ENCODE data around the gene MBNL2. TPM values are rescaled to one million over a fixed set of nuclear protein-coding genes. Genes with fewer than 3 reads are reported as not detected.

Gene MBNL2
- total RNA-seq, 3 donors from 2014 or later (not counting 1 experiment from before 2014, with no cell fraction given), result 30.9 to 38.3 (median 33.1) TPM

- intact Hi-C loops (cut with micrococcal nuclease), result no loop called here
Observed at GRCh38 chr13:97188207-97188606, 33.9 kb upstream of the MBNL2 start.

GRCh38 chr13:97189928-97190327 lies 32.2 kb upstream of the MBNL2 start:
- no peak for DNase-seq
- Mint-ChIP-seq H3K4me1 (peaks cover 0 to 6% of the 10 kb centered on the region in 2 donors), H3K27ac (no peak overlapping the region), H3K36me3 (no peaks in the 10 kb centered on the region), H3K9me3 (no peaks in the 10 kb centered on the region), H3K4me3 (no peak overlapping the region), H3K27me3 (ENCODE audit: low read depth in 2 of 2) (peaks cover 14 to 30% of the 10 kb centered on the region in 2 donors)
- Histone ChIP-seq H3K4me3 (ENCODE audit: low read length) (no peak overlapping the region), H3K36me3 (ENCODE audit: control insufficient read depth, insufficient read depth, low read length) (no peaks in the 10 kb centered on the region), H3K27me3 (ENCODE audit: control insufficient read depth, insufficient read depth, low read length) (no peaks in the 10 kb centered on the region), H3K27ac (ENCODE audit: low read length) (no peak overlapping the region), H3K9me3 (ENCODE audit: control insufficient read depth, insufficient read depth, low read length) (no peaks in the 10 kb centered on the region), H3K4me1 (ENCODE audit: control insufficient read depth, insufficient read depth, low read length) (no peaks in the 10 kb centered on the region)
- intact Hi-C loops (cut with micrococcal nuclease), result no loop called here
- no peak for TF ChIP-seq CTCF (IDR thresholded peaks at IDR 0.05)
- ATAC-seq, result no peak
- 86% methylated on average over 9 of the region's 10 CpGs for WGBS (ENCODE audit: insufficient coverage)

More at GRCh38 chr13:97188207-97188606, 33.9 kb upstream of the MBNL2 start:
- H3K27ac ChIP-seq (ENCODE audit: low read length), result no peak overlapping the region
- WGBS (ENCODE audit: insufficient coverage), result 43% methylated on average over 8 of the region's 8 CpGs
- Mint-ChIP-seq H3K4me1 (peaks cover 0 to 6% of the 10 kb centered on the region in 2 donors), H3K9me3 (no peaks in the 10 kb centered on the region), H3K27me3 (ENCODE audit: low read depth in 2 of 2) (peaks cover 16 to 29% of the 10 kb centered on the region in 2 donors), H3K4me3 (no peak overlapping the region), H3K27ac (no peak overlapping the region), H3K36me3 (no peaks in the 10 kb centered on the region)
- H3K27me3 ChIP-seq (ENCODE audit: control insufficient read depth, insufficient read depth, low read length), result no peaks in the 10 kb centered on the region
- no peak for DNase-seq
- no peak overlapping the region for H3K4me3 ChIP-seq (ENCODE audit: low read length)
- no peak for TF ChIP-seq CTCF (IDR thresholded peaks at IDR 0.05)
- H3K36me3 ChIP-seq (ENCODE audit: control insufficient read depth, insufficient read depth, low read length), result no peaks in the 10 kb centered on the region
- H3K4me1 ChIP-seq (ENCODE audit: control insufficient read depth, insufficient read depth, low read length), result no peaks in the 10 kb centered on the region
- H3K9me3 ChIP-seq (ENCODE audit: control insufficient read depth, insufficient read depth, low read length), result no peaks in the 10 kb centered on the region
- ATAC-seq, result no peak

GRCh38 chr13:97191142-97191541 lies 31.0 kb upstream of the MBNL2 start:
- DNase-seq, result no peak
- Histone ChIP-seq H3K27me3 (ENCODE audit: control insufficient read depth, insufficient read depth, low read length) (no peaks in the 10 kb centered on the region), H3K4me3 (ENCODE audit: low read length) (no peak overlapping the region), H3K4me1 (ENCODE audit: control insufficient read depth, insufficient read depth, low read length) (no peaks in the 10 kb centered on the region), H3K27ac (ENCODE audit: low read length) (no peak overlapping the region), H3K9me3 (ENCODE audit: control insufficient read depth, insufficient read depth, low read length) (no peaks in the 10 kb centered on the region), H3K36me3 (ENCODE audit: control insufficient read depth, insufficient read depth, low read length) (no peaks in the 10 kb centered on the region)
- ATAC-seq, result no peak
- Mint-ChIP-seq H3K27ac (no peak overlapping the region), H3K36me3 (no peaks in the 10 kb centered on the region), H3K9me3 (no peaks in the 10 kb centered on the region), H3K27me3 (ENCODE audit: low read depth in 2 of 2) (peaks cover 15 to 29% of the 10 kb centered on the region in 2 donors), H3K4me3 (no peak overlapping the region), H3K4me1 (peaks cover 0 to 6% of the 10 kb centered on the region in 2 donors)
- intact Hi-C loops (cut with micrococcal nuclease), result no loop called here
- TF ChIP-seq CTCF (IDR thresholded peaks at IDR 0.05), result no peak
- WGBS (ENCODE audit: insufficient coverage), result 79% methylated on average over 7 of the region's 7 CpGs

GRCh38 chr13:97191615-97192014 lies 30.5 kb upstream of the MBNL2 start:
- 56% methylated on average over 2 of the region's 2 CpGs for WGBS (ENCODE audit: insufficient coverage)
- no peak for ATAC-seq
- intact Hi-C loops (cut with micrococcal nuclease), result no loop called here

More at GRCh38 chr13:97191615-97192014, 30.5 kb upstream of the MBNL2 start:
- peak in 1 of 2 donors; percentile 10 for DNase-seq
- H3K9me3 Mint-ChIP-seq, result no peaks in the 10 kb centered on the region
- no peak overlapping the region for H3K27ac Mint-ChIP-seq
- Histone ChIP-seq H3K4me3 (ENCODE audit: low read length) (no peak overlapping the region), H3K9me3 (ENCODE audit: control insufficient read depth, insufficient read depth, low read length) (no peaks in the 10 kb centered on the region), H3K36me3 (ENCODE audit: control insufficient read depth, insufficient read depth, low read length) (no peaks in the 10 kb centered on the region), H3K27ac (ENCODE audit: low read length) (no peak overlapping the region), H3K27me3 (ENCODE audit: control insufficient read depth, insufficient read depth, low read length) (no peaks in the 10 kb centered on the region), H3K4me1 (ENCODE audit: control insufficient read depth, insufficient read depth, low read length) (no peaks in the 10 kb centered on the region)
- no peak for TF ChIP-seq CTCF (IDR thresholded peaks at IDR 0.05)
- H3K36me3 Mint-ChIP-seq, result no peaks in the 10 kb centered on the region
- H3K4me3 Mint-ChIP-seq, result no peak overlapping the region
- peaks cover 15 to 28% of the 10 kb centered on the region in 2 donors for H3K27me3 Mint-ChIP-seq (ENCODE audit: low read depth in 2 of 2)
- peaks cover 0 to 6% of the 10 kb centered on the region in 2 donors for H3K4me1 Mint-ChIP-seq
